ENCODE data around the gene PPP1R17.

Gene PPP1R17

DNA sequence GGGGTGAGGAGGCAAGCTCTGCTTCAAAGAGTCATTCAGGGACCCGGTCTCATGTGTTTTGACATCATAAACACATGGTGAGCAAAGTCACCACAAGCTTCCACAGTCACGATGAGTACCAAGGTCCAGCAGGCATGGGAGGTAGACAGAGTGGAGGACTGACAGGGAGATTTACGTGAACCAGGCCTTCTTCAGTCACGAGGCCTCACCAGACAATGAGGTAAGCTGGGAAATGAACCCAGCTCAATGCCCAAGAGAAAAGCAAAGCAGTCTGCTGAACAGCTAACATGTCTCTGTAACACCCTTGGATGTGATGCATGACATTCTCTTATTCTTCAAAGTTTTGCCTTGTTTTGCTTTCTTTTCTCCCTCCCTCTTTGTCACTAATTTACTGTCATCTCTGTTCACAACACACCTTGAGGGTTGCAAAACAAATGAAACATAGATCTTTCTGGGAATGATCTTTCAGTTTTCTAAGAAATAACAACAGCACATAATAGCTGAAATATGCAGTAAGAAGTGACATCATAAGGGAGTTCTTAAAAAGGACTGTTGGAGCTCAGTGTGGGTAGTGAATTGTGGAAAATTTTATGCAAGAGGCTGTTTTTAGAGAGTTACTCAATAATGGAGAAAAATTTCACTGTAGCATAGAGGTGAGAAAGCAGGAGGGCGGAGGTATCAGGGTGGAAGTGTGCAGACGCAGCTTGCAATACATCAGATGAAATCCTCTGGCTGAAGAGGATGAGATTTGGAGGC, 9.0 kb downstream of the PPP1R17 start:
- TF ChIP-seq CTCF (conservative IDR thresholded peaks at IDR 0.05; ENCODE audit: low read depth, low read length), result no peak
- no peak for DNase-seq (ENCODE audit: low read depth)
- H3K4me3 ChIP-seq (ENCODE audit: low read length), result no peak overlapping the region

DNA sequence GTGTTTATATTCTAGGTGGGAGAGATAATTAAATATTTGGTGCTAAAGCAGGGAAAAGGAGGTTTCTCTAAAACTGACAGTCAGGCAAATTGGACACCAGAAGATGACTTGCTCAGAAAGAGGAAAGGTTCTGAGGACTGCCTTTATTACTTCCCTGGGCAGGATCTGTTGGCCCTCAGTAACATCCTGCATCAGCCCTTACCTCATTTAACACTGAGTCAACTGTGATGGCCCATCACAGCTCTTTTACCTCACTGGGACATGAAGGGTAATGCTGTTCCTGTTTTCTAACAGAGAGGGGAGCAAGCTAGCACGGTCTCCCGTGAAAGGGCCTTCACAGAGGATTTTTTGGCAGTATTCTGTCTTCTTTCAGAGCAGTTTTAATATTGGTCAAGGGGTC, 12.0 kb downstream of the PPP1R17 start:
- no peak for DNase-seq (ENCODE audit: low read depth)
- H3K4me3 ChIP-seq (ENCODE audit: low read length), result no peak overlapping the region
- no peak for TF ChIP-seq CTCF (conservative IDR thresholded peaks at IDR 0.05; ENCODE audit: low read depth, low read length)

DNA sequence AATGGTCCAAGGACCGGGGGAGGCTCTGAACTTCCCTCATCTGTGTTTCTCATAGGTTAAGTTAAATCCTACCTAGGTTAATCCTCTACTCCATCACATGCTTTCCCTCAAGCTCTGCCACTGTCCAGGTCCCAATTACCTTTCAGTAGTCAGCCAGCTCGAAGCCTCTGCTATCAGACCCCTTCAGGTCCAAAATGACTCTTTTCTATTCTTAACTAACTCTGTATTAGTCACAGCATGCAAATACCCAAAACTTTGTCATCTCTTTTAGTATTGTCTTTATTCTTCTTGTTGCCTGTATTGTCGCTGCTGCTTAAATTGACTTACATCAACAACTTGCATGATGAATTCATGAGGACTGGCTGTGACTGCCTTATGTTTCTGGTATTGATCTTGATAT, 15.3 kb downstream of the PPP1R17 start:
- no peak for DNase-seq (ENCODE audit: low read depth)
- TF ChIP-seq CTCF (conservative IDR thresholded peaks at IDR 0.05; ENCODE audit: low read depth, low read length), result no peak

GRCh38 chr7:31705377-31705776, 18.4 kb downstream of the PPP1R17 start:
- DNase-seq (ENCODE audit: low read depth), result no peak
- H3K4me3 ChIP-seq (ENCODE audit: low read length), result no peak overlapping the region
- no peak for TF ChIP-seq CTCF (conservative IDR thresholded peaks at IDR 0.05; ENCODE audit: low read depth, low read length)

More for the DNA sequence above, 15.3 kb downstream of the PPP1R17 start:
- H3K4me3 ChIP-seq (ENCODE audit: low read length), result no peak overlapping the region

DNA sequence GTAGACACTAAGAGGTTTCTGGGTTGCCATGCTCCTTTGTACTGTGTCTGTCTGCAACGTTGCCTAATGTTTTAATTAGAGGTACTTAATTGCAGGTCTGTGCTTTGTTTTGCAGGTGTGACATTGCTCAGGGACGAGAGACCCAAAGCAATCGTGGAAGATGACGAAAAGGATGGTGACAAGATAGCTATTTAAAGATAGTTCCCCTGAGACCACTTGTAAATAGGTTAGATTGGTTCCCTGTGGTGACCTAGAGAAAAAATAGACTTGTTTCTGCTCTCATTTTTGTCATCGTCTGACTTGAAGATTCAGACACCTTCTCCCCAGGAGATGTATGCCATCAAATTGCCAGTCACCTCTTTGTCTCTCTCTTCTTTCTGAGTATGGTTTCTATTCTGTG, 20.1 kb downstream of the PPP1R17 start:
- no peak overlapping the region for H3K4me3 ChIP-seq (ENCODE audit: low read length)
- no peak for TF ChIP-seq CTCF (conservative IDR thresholded peaks at IDR 0.05; ENCODE audit: low read depth, low read length)
- no peak for DNase-seq (ENCODE audit: low read depth)

DNA sequence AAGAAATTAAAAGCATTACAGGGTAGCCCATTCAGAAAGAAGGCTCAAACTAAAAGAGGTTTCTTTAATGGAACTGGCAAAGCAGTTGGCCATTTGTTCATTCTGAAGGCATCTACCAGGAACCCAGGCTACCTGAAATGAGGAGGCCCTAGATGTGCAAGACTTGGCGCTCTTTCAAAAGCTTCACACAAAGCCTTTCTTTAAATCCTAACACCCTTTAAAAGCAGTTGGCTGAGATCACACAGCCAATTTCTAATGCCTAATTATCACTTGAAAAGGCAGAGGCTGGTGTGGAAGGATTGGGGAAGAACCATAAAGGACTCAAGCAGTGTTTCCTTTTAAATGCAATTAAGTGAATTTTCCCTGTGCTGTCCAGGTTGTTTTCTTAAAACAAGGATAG, 23.2 kb downstream of the PPP1R17 start:
- no peak for DNase-seq (ENCODE audit: low read depth)
- H3K4me3 ChIP-seq (ENCODE audit: low read length), result no peak overlapping the region
- no peak for TF ChIP-seq CTCF (conservative IDR thresholded peaks at IDR 0.05; ENCODE audit: low read depth, low read length)

DNA sequence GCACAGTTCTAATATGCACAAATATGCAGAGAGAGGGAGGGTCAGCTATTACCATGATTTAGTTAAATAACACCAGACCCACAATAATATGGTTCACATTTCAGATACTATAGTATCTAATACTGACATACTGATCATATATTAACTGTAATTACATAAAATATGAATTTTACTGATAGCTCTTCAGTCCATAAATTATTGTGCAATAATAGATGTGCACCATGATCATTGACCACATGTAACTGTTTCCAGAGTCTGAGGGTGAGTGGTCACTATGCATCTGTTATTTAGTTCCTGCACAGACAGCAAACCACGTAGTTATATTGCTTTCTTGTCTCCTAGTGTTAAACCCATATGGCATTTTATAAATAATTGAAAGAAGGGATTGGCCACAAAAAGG, 29.3 kb downstream of the PPP1R17 start:
- H3K4me3 ChIP-seq (ENCODE audit: low read length), result no peak overlapping the region
- TF ChIP-seq CTCF (conservative IDR thresholded peaks at IDR 0.05; ENCODE audit: low read depth, low read length), result no peak
- DNase-seq (ENCODE audit: low read depth), result no peak

All from retinal pigment epithelial cell (primary cell).